Keratinocyte (primary cell): ENCODE data around the gene NPPC.

Experiments
- CTCF ChIP-seq, 3 experiments: IDR thresholded peaks in 1 of 3; conservative IDR thresholded peaks in 1 of 3; optimal IDR thresholded peaks in 1 of 3; 2 replicates in 2 of 3; 3 replicates in 1 of 3; pipeline versions ENCODE3 to v1.5.1; 2011; ENCODE audit warnings: low read length in 3 of 3, mild to moderate bottlenecking in 3 of 3, moderate library complexity in 2 of 3, control low read depth in 1 of 3, inconsistent platforms in 1 of 3; ENCODE audit not compliant: insufficient read depth in 2 of 3; ENCODE audit errors: extremely low read depth in 1 of 3
- EZH2 ChIP-seq: IDR thresholded peaks from one replicate; pipeline ENCODE4 v1.6.1; 2012; ENCODE audit warnings: inconsistent platforms, mild to moderate bottlenecking, low read length, moderate library complexity

- TF ChIP-seq CTCF (optimal IDR thresholded peaks at IDR 0.05 in 1 of 3, IDR thresholded peaks at IDR 0.05 in 1 of 3, conservative IDR thresholded peaks at IDR 0.05 in 1 of 3; ENCODE audit: extremely low read depth in 1 of 3, insufficient read depth in 2 of 3, low read length in 3 of 3) (no peak), EZH2 (no peak)
Observed at GRCh38 chr2:231968820-231969219, 42.6 kb upstream of the NPPC start.
